MM.1S (cell line): Measurements from ENCODE around the gene STK39.

Source experiments
- CTCF ChIP-seq: fragments of 300-600 bp; sonication (generic); IDR thresholded peaks from 2 replicates; pipeline ENCODE4 v1.5.1; 2016; ENCODE audit warnings: antibody characterized with exemption, low read length, mixed read lengths
- EZH2phosphoT487 ChIP-seq: fragments of 300-600 bp; sonication (generic); IDR thresholded peaks from 2 replicates; pipeline ENCODE4 v1.6.1; 2018; ENCODE audit warnings: antibody characterized with exemption, low read length

DNA sequence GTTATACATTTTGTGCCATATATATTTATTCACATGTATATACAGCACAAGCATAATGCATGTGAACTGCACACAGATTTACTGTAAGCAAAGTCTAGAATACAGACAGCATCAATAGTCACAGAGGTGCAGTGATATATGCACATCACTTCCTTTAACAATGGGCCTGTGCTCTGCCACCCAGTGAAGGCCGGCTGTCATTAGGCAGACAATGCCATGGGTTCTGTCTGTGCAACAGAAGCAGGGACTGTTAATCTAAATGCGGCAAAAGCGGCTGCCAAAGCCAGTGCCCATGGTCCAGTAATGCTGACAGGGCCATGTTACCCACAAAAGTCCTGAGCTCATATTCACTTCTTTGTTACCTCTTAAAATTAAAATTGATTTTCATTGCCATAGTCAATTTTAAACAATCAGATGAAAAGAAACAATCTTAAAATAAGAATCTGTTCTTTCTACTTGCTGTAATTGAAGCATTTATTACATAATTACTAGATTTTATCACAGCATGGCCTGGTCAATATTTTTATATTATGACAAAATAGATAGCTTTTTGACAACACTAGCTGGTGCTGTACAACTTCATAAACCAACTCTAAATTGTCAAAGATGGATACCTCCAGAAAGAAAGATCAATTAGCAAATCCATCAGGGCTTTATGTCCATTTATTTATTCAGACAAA lies 232.0 kb downstream of the STK39 start:
- TF ChIP-seq CTCF = no peak
- TF ChIP-seq EZH2phosphoT487 = no peak
